ENCODE data around the gene REL. TPM values are rescaled to one million over a fixed set of nuclear protein-coding genes. Genes with fewer than 3 reads are reported as not detected.

Gene REL
- total and polyA plus RNA-seq, 2 of the 13 experiments (the other 11 are each of a cell fraction or from before 2014, with no cell fraction given), result 3.7 to 7.0 TPM

GRCh38 chr2:60838481-60838880, 42.9 kb upstream of the REL start (continued):
- TF ChIP-seq ZNF710 (CRISPR knock-in tag; IDR thresholded peaks at IDR 0.05; ENCODE audit: borderline replicate concordance) (no peak), PAWR (CRISPR knock-in tag; IDR thresholded peaks at IDR 0.05; ENCODE audit: borderline replicate concordance) (no peak), KDM5A (IDR thresholded peaks at IDR 0.05; ENCODE audit: borderline replicate concordance, low read length) (no peak), SNRNP70 (IDR thresholded peaks at IDR 0.05; ENCODE audit: low read depth, low read length) (no peak), SOX5 (CRISPR knock-in tag; IDR thresholded peaks at IDR 0.05; ENCODE audit: borderline replicate concordance) (no peak), ZNF572 (CRISPR knock-in tag; IDR thresholded peaks at IDR 0.05) (no peak), ZNF530 (CRISPR knock-in tag; IDR thresholded peaks at IDR 0.05; ENCODE audit: low read depth) (no peak), ZFX (CRISPR knock-in tag; IDR thresholded peaks at IDR 0.05; ENCODE audit: low read depth) (no peak)

GRCh38 chr2:60839126-60839813, 42.1 kb upstream of the REL start:
- intact Hi-C loops (cut with micrococcal nuclease; ENCODE audit: unreplicated experiment) (no loop called here), in situ Hi-C loops (cut with HindIII; ENCODE audit: extremely low pct_ligation_motif_present, low pct_unique_long_range_greater_than_20kb) (no loop called here)
- Histone ChIP-seq H3K4me1 (ENCODE audit: insufficient read depth, low read length) (no peaks in the 10 kb centered on the region), H3K36me3 (replicated peaks in 1 of 2; ENCODE audit: control insufficient read depth in 1 of 2, insufficient read depth in 2 of 2, low read length in 2 of 2) (no peaks in the 10 kb centered on the region), H2AFZ (ENCODE audit: low read length) (no peak overlapping the region), H3K4me2 (ENCODE audit: low read depth, low read length) (no peak overlapping the region), H4K20me1 (ENCODE audit: insufficient read depth, low read length) (no peaks in the 10 kb centered on the region), H3K9ac (ENCODE audit: insufficient read depth, low read depth, low read length) (no peak overlapping the region), H3K27ac (ENCODE audit: extremely low read length, insufficient read depth, low read length) (no peak overlapping the region), H3K79me2 (ENCODE audit: insufficient read depth, low read length) (no peaks in the 10 kb centered on the region), H3K27me3 (ENCODE audit: control insufficient read depth in 1 of 2, insufficient read depth in 2 of 2, low read length in 2 of 2) (peaks cover 2 to 29% of the 10 kb centered on the region in 2 experiments; a peak in 4 of 5 replicates), H3K4me3 (replicated peaks in 1 of 3; ENCODE audit: insufficient read depth in 1 of 3, low read depth in 2 of 3, low read length in 3 of 3) (no peak overlapping the region), H3K9me3 (ENCODE audit: low read length) (no peaks in the 10 kb centered on the region)
- DNase-seq (ENCODE audit: low spot score) (no peak), FAIRE-seq (no peak), ATAC-seq (no peak)
- CTCF ChIA-PET (ENCODE audit: low intra/inter-chr PET ratio, low total read pairs), result no interaction called here
- 53% methylated on average over 9 of the region's 9 CpGs for WGBS (ENCODE audit: low lambda C conversion rate)
- POLR2A ChIA-PET, result no interaction called here
- TF ChIP-seq ZFP1 (CRISPR knock-in tag; IDR thresholded peaks at IDR 0.05), result no peak
- TF ChIP-seq ZNF704 (CRISPR knock-in tag; IDR thresholded peaks at IDR 0.05; ENCODE audit: borderline replicate concordance), result no peak
- TF ChIP-seq EHMT2 (IDR thresholded peaks at IDR 0.05; ENCODE audit: borderline replicate concordance, low read depth, low read length), result no peak
- TF ChIP-seq PHF8 (CRISPR knock-in tag; IDR thresholded peaks at IDR 0.05), result no peak
- TF ChIP-seq ZNF556 (CRISPR knock-in tag; IDR thresholded peaks at IDR 0.05; ENCODE audit: borderline replicate concordance), result no peak
- TF ChIP-seq SRSF9 (IDR thresholded peaks at IDR 0.05; ENCODE audit: borderline replicate concordance, insufficient read depth, low read depth, low read length, poor library complexity, severe bottlenecking), result no peak
- no peak for TF ChIP-seq ZNF354B (CRISPR knock-in tag; IDR thresholded peaks at IDR 0.05)
- no TSS peak for BruUV-seq (replicated peaks)
